NT2/D1 (cell line): Measurements from ENCODE around the gene KCNJ9.

ENCODE experiments used
- SUZ12 ChIP-seq: IDR thresholded peaks from 2 replicates; pipeline ENCODE4 v1.6.1; 2011; ENCODE audit not compliant: insufficient read length, insufficient read depth; ENCODE audit errors: extremely low read depth
- YY1 ChIP-seq: IDR thresholded peaks from 2 replicates; pipeline ENCODE4 v1.6.1; 2011; ENCODE audit not compliant: insufficient read length, insufficient read depth
- ZNF274 ChIP-seq: IDR thresholded peaks from 2 replicates; pipeline ENCODE4 v1.6.1; 2011; ENCODE audit warnings: mild to moderate bottlenecking, low read depth, low read length

DNA sequence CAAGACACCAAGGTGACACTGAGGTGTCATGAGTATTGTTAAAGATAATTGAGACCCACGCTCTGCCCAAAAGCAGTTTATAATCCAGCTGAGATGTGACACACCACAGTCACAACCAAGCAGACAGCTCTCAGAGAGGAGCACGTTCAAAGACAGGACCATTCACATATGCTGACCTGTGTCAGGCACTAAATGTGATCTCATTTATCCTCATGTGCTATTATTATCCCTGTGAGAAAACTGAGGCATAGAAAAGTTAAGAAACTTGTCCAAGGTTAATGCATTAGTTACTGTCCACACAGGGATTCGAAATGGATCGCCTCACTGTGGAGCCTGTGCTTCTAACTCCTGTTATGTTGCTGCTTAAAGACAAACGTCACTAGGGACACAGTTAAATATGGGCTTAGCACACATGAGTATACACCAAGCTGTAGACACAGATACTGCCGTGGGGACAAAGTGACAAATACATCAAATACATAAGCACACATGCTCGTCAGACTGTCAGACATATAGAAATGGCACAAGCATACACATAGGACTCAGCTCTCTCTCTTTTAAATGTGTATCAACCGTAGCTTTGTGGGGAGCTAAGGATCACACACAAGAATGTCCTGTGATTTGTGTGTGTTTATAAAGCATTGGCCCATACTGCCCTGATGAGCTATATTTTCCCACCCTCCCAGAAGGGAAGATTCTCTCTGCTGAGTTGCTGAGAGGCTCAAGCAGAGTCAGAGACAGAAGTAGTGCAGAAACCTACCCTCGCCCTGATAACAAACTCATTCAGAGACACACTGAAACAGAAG, 20.6 kb downstream of the KCNJ9 start:
- TF ChIP-seq YY1: no peak
- TF ChIP-seq ZNF274: no peak
- no peak for TF ChIP-seq SUZ12
